Activated CD8-positive, alpha-beta memory T cell treated with anti-CD3 and anti-CD28 coated beads, Interleukin-2, amount 50 U/mL, for 1 hour (primary cell): Measurements from ENCODE around the gene MFSD8.
"Not testable (repeated sequence)": the region's sequence is repeated elsewhere in the genome, so short reads cannot be mapped to it uniquely, and the experiment has no call there.

Experiments used
- DNase-seq: peaks from one replicate; pipeline ENCODE4 v3.0.0-alpha.2; 2020; ENCODE audit errors: extremely low read depth

The MFSD8 gene

GRCh38 chr4:127936974-127937373 lies 28.0 kb downstream of the MFSD8 start:
- no peak for DNase-seq

DNA sequence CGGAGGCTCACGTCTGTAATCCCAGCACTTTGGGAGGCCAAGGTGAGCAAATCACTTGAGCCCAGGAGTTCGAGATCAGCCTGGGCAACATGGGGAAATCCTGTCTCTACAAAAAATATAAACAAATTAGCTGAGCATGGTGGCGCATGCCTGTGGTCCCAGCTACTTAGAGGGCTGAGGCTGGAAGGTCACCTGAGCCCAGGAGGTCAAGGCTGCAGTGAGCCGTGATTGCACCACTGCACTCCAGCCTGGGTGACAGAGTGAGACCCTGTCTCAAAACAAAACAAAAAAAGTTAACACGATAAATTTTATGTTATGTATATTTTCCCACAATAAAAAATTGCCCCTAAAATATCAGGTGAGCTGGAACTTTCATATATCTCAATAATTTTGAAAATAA lies 33.1 kb downstream of the MFSD8 start:
- not testable (repeated sequence) for DNase-seq

DNA sequence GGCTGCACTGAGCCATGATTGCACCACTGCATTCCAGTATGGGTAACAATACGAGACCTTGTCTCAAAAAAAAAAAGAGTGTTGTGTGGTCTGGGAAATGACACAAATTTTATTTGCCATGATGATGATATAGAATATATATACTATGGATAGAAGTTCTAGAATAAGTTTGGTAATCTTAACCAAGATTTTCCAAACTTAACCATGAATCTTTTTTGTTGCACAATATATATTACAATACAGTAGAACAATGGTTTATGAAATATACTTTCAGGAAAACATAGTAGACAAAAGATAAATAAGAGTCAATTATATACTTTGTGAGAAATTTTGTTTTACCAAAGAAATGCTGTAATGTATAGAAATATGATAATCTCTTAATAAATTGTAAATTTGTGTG lies 34.8 kb downstream of the MFSD8 start:
- DNase-seq, result no peak

GRCh38 chr4:127925720-127926119 lies 39.3 kb downstream of the MFSD8 start:
- not testable (repeated sequence) for DNase-seq

DNA sequence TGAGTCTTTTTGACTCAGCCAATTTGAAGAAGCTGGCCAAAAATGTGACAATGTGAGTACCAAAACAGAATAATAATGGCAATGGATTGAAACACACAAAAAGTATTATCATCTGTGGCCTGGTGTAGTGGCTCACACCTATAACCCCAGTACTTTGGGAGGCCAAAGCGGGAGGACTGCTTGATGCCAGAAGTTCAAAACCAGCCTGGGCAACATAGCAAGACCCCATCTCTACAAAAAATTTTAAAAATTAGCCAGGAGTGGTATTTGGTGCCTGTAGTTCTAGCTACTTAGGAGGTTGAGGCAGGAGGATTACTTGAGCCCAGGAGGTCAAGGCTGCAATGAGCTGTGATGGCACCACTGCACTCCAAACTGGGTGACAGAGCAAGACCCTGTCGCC lies 42.7 kb downstream of the MFSD8 start:
- DNase-seq, result no peak

DNA sequence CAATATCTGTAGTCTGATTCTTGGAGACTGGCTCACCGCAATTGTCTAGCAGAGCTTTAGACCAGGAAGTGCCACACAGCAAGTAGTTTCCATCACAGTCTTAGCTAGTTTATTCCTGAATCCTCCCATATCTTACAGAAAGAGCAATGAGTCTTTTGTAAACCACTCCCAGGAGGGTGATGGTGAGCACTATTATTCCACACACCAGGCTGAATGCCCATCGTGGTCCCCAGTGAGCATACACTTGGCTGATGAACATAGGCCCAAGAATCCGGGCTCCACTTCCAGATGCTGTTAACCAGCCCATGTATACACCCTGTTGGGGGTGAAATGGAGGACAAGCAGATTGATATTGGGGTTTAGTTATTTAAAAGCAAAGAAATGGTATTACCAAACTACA lies 44.5 kb downstream of the MFSD8 start:
- no peak for DNase-seq

- DNase-seq, result no peak
Observed at GRCh38 chr4:127917151-127917550, 47.8 kb downstream of the MFSD8 start.

- DNase-seq, result no peak
Observed at GRCh38 chr4:127916512-127916911, 48.5 kb downstream of the MFSD8 start.

GRCh38 chr4:127905029-127905428 lies 59.9 kb downstream of the MFSD8 start:
- DNase-seq, result no peak

GRCh38 chr4:127899682-127900081 lies 65.3 kb downstream of the MFSD8 start:
- not testable (repeated sequence) for DNase-seq

DNA sequence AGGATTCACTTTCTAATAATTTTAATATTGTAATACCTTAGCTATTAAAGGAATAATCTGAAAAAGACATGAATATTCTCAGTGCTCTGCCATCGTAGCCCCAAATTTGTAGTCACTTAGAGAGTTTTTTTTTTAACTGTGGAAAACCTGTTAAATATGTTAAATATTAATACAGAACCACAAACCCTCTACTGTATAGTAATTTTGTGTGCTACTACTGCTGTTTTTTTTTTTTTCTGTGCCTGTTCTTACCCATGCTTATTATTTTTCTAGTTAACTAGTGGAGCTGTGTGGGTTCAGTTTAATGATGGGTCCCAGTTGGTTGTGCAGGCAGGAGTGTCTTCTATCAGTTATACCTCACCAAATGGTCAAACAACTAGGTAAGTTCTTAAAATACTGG lies 68.4 kb downstream of the MFSD8 start:
- DNase-seq, result no peak

DNA sequence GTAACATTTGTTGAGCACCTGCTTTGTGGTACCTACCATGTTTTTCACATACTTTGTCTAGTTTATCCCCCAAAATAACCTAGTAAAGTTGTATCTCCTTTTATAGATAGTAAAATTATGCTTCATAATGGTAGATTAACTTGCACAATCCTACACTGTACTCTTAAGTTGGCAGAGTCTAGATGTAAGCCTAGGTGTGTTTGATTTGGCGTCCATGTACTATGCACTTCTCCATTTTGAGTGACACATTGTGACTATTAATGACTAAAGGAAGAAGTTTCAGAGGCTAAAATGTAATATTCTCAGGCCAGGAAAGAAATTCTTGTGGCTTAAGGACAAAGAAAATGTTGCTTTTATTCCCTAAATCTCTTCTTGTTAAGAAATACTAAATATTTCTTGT lies 68.9 kb downstream of the MFSD8 start:
- DNase-seq, result no peak

- DNase-seq, result no peak
Observed at GRCh38 chr4:127889903-127890302, 75.1 kb downstream of the MFSD8 start.

- no peak for DNase-seq
Observed at GRCh38 chr4:127888559-127888958, 76.4 kb downstream of the MFSD8 start.

DNA sequence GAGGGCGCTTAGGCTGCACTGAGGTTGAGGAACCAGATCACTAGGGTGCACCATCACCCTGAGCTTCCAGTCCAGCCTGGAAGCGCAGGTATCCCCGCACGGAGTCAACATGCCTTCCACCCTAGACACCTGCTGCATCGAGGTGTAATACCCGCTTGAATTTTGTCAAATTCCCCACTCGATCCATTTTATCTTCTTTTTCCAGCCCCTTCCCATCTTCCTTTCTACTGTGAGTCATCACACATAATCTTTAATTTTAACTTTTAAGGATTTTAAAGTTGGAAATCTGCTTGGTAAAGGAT lies 83.5 kb downstream of the MFSD8 start:
- no peak for DNase-seq

- peak; percentile 84 for DNase-seq
Observed at GRCh38 chr4:127880763-127881562, 84.0 kb downstream of the MFSD8 start, which contains the start of gene PLK4. Gene PLK4, plus strand, starts transcription at chr4:127880893. Its CDS starts 242 bp downstream, at chr4:127881135.

GRCh38 chr4:127875791-127876190 lies 89.2 kb downstream of the MFSD8 start:
- no peak for DNase-seq

- DNase-seq, result no peak
Observed at GRCh38 chr4:127870688-127871087, 94.3 kb downstream of the MFSD8 start.

DNA sequence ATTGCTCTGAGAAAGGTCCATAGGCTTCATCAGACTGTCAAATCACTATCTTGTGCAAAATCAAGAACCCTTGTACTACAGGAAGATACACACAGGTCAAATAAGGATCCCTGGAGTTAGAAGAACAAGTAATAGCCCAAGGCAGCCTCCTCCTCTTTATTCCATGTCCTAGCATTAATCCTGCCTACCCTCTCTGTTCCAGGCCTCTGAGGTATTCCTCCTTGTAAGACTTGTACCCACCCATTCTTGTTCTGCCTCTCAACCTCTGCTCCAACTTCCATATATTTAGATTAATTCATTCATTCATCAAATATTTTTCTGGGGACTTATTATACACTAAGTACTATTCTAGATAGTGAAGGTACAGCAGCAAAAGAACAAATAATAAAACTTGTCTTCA lies 94.7 kb downstream of the MFSD8 start:
- no peak for DNase-seq

GRCh38 chr4:127868196-127868595 lies 96.8 kb downstream of the MFSD8 start:
- DNase-seq, result no peak
